Left lung (tissue), 10 donors: ENCODE results near the gene NEB. TPM values are rescaled to one million over a fixed set of nuclear protein-coding genes. Genes with fewer than 3 reads are reported as not detected.
A peak's percentile ranks its signal among the peaks of the same experiment; 100 is the strongest.
"Not testable (repeated sequence)": the region's sequence is repeated elsewhere in the genome, so short reads cannot be mapped to it uniquely, and the experiment has no call there.

Source experiments
- ATAC-seq: fragments of 200-7000 bp; cut with Tn5 transposase; one replicate; pipeline ENCODE4 v1.9.1; 2020; ENCODE audit warnings: moderate library complexity
- DNase-seq, 4 donors: peaks; one replicate each; pipeline ENCODE4 v3.0.0-alpha.2; 2013 to 2020
- H3K27ac ChIP-seq, 2 donors: fragments of 200-600 bp; sonication (generic) in 1 of 2; one replicate each; pipeline versions ENCODE4 v1.5.0 to v1.8.0; 2020 to 2021
- H3K27me3 ChIP-seq, 2 donors: fragments of 200-600 bp; sonication (generic) in 1 of 2; one replicate each; pipeline versions ENCODE4 v1.5.0 to v1.8.0; 2020 to 2021
- H3K36me3 ChIP-seq, 2 donors: fragments of 200-600 bp; sonication (generic) in 1 of 2; one replicate each; pipeline versions ENCODE4 v1.5.0 to v1.8.0; 2020 to 2021
- H3K4me1 ChIP-seq, 2 donors: fragments of 200-600 bp; one replicate each; pipeline ENCODE4 v1.8.0; 2021
- H3K4me3 ChIP-seq, 2 donors: fragments of 200-600 bp; sonication (generic) in 1 of 2; one replicate each; pipeline versions ENCODE4 v1.5.0 to v1.8.0; 2020 to 2021; ENCODE audit warnings: mild to moderate bottlenecking in 1 of 2
- H3K9me3 ChIP-seq, 2 donors: fragments of 200-600 bp; sonication (generic) in 1 of 2; one replicate each; pipeline versions ENCODE4 v1.5.0 to v1.8.0; 2020 to 2021
- CTCF ChIP-seq, 2 donors: fragments of 200-600 bp; sonication (generic) in 1 of 2; IDR thresholded peaks; one replicate each; pipeline versions ENCODE4 v1.5.0 to v1.8.0; 2021; ENCODE audit warnings: antibody characterized with exemption in 2 of 2
- intact Hi-C, 2 donors: fragments of 100-400 bp; cut with DNase I; formaldehyde crosslinking; loops; one replicate each; pipeline versions ENCODE4 v1.11.2 to v1.14.2; 2022
- polyA plus RNA-seq, 6 donors: library from polyadenylated mRNA; unstranded; fragments of 120-200 nt; gene quantifications; one replicate each; pipeline ENCODE4 v1.2.1, GENCODE V29; 2013; ENCODE audit not compliant: insufficient read length in 6 of 6
- total RNA-seq, 2 donors: library from RNA; stranded (reverse); fragmentation: NEBNext Ultra II Directional; extraction: Animal tissue kit (Norgen Biotek cat#: 25700); gene quantifications; one replicate each; pipeline ENCODE4 v1.2.1, GENCODE V29; 2021
- donor health status: DM: no; HTN: yes; CAD: no.
- donor health status: DM: no; HTN: no; CAD: no.

NEB gene
- total and polyA plus RNA-seq, 8 donors = 1.3 to 9.7 (median 6.6) TPM

GRCh38 chr2:151707857-151708256 is 26.4 kb downstream of the NEB start:
- Histone ChIP-seq H3K4me3 (no peak overlapping the region), H3K27me3 (no peaks in the 10 kb centered on the region), H3K9me3 (no peaks in the 10 kb centered on the region), H3K4me1 (no peaks in the 10 kb centered on the region), H3K36me3 (no peaks in the 10 kb centered on the region), H3K27ac (no peak overlapping the region)
- DNase-seq = no peak
- TF ChIP-seq CTCF (IDR thresholded peaks at IDR 0.05) = no peak
- intact Hi-C loops = no loop called here
- no peak for ATAC-seq

GRCh38 chr2:151704480-151704961 is 29.8 kb downstream of the NEB start:
- DNase-seq, H3K36me3 ChIP-seq, H3K9me3 ChIP-seq, H3K4me3 ChIP-seq, H3K27ac ChIP-seq, H3K4me1 ChIP-seq, ATAC-seq, H3K27me3 ChIP-seq, intact Hi-C loops: not testable (repeated sequence)

GRCh38 chr2:151698134-151698533 is 36.1 kb downstream of the NEB start:
- H3K27me3 ChIP-seq, intact Hi-C loops, H3K9me3 ChIP-seq, H3K4me3 ChIP-seq, ATAC-seq, H3K36me3 ChIP-seq, DNase-seq, H3K4me1 ChIP-seq, H3K27ac ChIP-seq: not testable (repeated sequence)

GRCh38 chr2:151695778-151696177 is 38.5 kb downstream of the NEB start:
- no peak overlapping the region for H3K4me3 ChIP-seq
- H3K27ac ChIP-seq = no peak overlapping the region
- DNase-seq (no peak), ATAC-seq (no peak)
- H3K27me3 ChIP-seq = no peaks in the 10 kb centered on the region
- H3K36me3 ChIP-seq = no peaks in the 10 kb centered on the region
- TF ChIP-seq CTCF (IDR thresholded peaks at IDR 0.05) = no peak
- H3K9me3 ChIP-seq = no peaks in the 10 kb centered on the region
- no peaks in the 10 kb centered on the region for H3K4me1 ChIP-seq
- intact Hi-C loops = no loop called here

- Histone ChIP-seq H3K4me3 (no peak overlapping the region), H3K9me3 (no peaks in the 10 kb centered on the region), H3K36me3 (no peaks in the 10 kb centered on the region), H3K4me1 (no peaks in the 10 kb centered on the region), H3K27me3 (no peaks in the 10 kb centered on the region), H3K27ac (no peak overlapping the region)
- intact Hi-C loops = no loop called here
- no peak for TF ChIP-seq CTCF (IDR thresholded peaks at IDR 0.05)
- ATAC-seq (no peak), DNase-seq (peak in 1 of 4 donors; percentile 34)
Observed at GRCh38 chr2:151691631-151692030, 42.6 kb downstream of the NEB start.

GRCh38 chr2:151688719-151689118 is 45.6 kb downstream of the NEB start:
- ATAC-seq (no peak), DNase-seq (no peak)
- Histone ChIP-seq H3K27me3 (no peaks in the 10 kb centered on the region), H3K27ac (no peak overlapping the region), H3K4me3 (no peak overlapping the region), H3K36me3 (no peaks in the 10 kb centered on the region), H3K9me3 (no peaks in the 10 kb centered on the region), H3K4me1 (no peaks in the 10 kb centered on the region)
- intact Hi-C loops = no loop called here
- no peak for TF ChIP-seq CTCF (IDR thresholded peaks at IDR 0.05)
